ENCODE data around the gene NME1. TPM values are rescaled to one million over a fixed set of nuclear protein-coding genes. Genes with fewer than 3 reads are reported as not detected.
A peak's percentile ranks its signal among the peaks of the same experiment; 100 is the strongest.

The NME1 gene
- total RNA-seq, 1 experiment from 2014 or later = 172 TPM

DNA sequence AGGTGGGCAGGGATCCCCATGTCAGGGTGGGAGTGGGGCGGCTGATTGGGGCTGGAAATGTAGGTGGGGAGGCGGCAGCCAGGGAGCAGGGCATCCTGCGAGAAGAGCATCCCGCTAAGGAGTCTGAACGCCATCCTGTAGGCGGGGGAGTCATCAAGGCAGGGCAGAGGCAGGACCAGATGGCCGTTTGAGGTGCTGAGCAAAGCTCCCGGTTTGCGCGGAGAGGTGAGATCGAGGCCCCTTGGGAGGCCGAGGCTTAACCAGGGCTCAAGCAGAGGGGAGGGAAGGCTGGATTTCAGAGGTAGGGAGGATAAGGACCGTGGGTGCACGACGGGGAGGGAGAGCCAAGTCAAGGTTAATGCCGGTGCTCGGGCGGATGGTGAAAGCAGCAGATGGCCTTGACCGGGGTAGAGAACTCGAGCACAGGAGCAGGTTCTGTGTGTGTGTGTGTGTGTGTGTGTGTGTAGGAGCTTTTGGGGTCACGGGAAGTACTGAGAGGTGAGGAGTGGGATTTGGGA lies 12.4 kb downstream of the NME1 start:
- Histone ChIP-seq H3K9me2 (ENCODE audit: insufficient read depth) (no peaks in the 10 kb centered on the region), H3K36me3 (ENCODE audit: low read depth) (peaks cover 45% of the 10 kb centered on the region), H4K20me1 (ENCODE audit: insufficient read depth) (peaks cover 30% of the 10 kb centered on the region), H3K9me3 (ENCODE audit: insufficient read depth, low read depth) (no peaks in the 10 kb centered on the region), H3K4me3 (peak overlapping the region; percentile 80), H3K4me1 (replicated peaks; ENCODE audit: insufficient read depth) (peaks cover 18% of the 10 kb centered on the region; the same call in 1 of the 2 replicates), H3K27ac (peak overlapping the region; percentile 64), H3K27me3 (ENCODE audit: insufficient read depth, low read depth) (no peaks in the 10 kb centered on the region), H3K79me2 (ENCODE audit: low read depth) (peaks cover 30% of the 10 kb centered on the region), H3K4me2 (peak overlapping the region; percentile 97), H2AFZ (peak overlapping the region; percentile 94), H3F3A (ENCODE audit: insufficient read depth, low read depth) (peaks cover 69% of the 10 kb centered on the region)
- ChIA-PET CTCF (interaction anchor here (0.5 to 0.6 kb wide), 2 partner anchors 138 to 369 kb away, joined by 3 to 4 read pairs; no protein-coding TSS in a partner anchor), POLR2A (ENCODE audit: unreplicated experiment) (no interaction called here)
- DNase-seq = no peak
- intact Hi-C loops (cut with micrococcal nuclease; ENCODE audit: unreplicated experiment) = loop anchor here (5.0 kb wide), 2 partner anchors 97 to 163 kb away; partner anchors contain the start of genes MBTD1 and UTP18
- no peak for TF ChIP-seq CTCF (conservative IDR thresholded peaks at IDR 0.05)
- TF ChIP-seq EZH2 (IDR thresholded peaks at IDR 0.05; ENCODE audit: low read depth) = no peak
- BruUV-seq (replicated peaks) = TSS peak; percentile 92

- TF ChIP-seq CTCF (conservative IDR thresholded peaks at IDR 0.05) (no peak), EZH2 (IDR thresholded peaks at IDR 0.05; ENCODE audit: low read depth) (no peak)
- H3K27me3 ChIP-seq (ENCODE audit: insufficient read depth, low read depth) = no peaks in the 10 kb centered on the region
- H2AFZ ChIP-seq = peak within 1 kb of the TSS; percentile 94
- no peaks in the 10 kb centered on the region for H3K9me3 ChIP-seq (ENCODE audit: insufficient read depth, low read depth)
- DNase-seq = peak; percentile 79 to 90
- peaks cover 30% of the 10 kb centered on the region for H3K79me2 ChIP-seq (ENCODE audit: low read depth)
- intact Hi-C loops (cut with micrococcal nuclease; ENCODE audit: unreplicated experiment) = loop anchor here (5.0 kb wide), 2 partner anchors 96 to 164 kb away; partner anchors contain the start of genes MBTD1 and UTP18
- CTCF ChIA-PET = interaction anchor here (0.6 kb wide), 1 partner anchor 139 kb away, joined by 3 read pairs; no protein-coding TSS in a partner anchor
- no TSS peak for BruUV-seq (replicated peaks)
- H3K4me2 ChIP-seq = peak within 1 kb of the TSS; percentile 97
- no peaks in the 10 kb centered on the region for H3K9me2 ChIP-seq (ENCODE audit: insufficient read depth)
- H3K4me1 ChIP-seq (replicated peaks; ENCODE audit: insufficient read depth) = peaks cover 18% of the 10 kb centered on the region; the same call in 1 of the 2 replicates
- peaks cover 75% of the 10 kb centered on the region for H3F3A ChIP-seq (ENCODE audit: insufficient read depth, low read depth)
- POLR2A ChIA-PET (ENCODE audit: unreplicated experiment) = no interaction called here
- peak within 1 kb of the TSS; percentile 78 for H3K27ac ChIP-seq
- H3K36me3 ChIP-seq (ENCODE audit: low read depth) = peaks cover 51% of the 10 kb centered on the region
- H3K4me3 ChIP-seq = peak within 1 kb of the TSS; percentile 80
- peaks cover 34% of the 10 kb centered on the region for H4K20me1 ChIP-seq (ENCODE audit: insufficient read depth)
Measured at GRCh38 chr17:51166198-51166986, 13.0 kb downstream of the NME1 start, which contains the start of gene NME2. Gene NME2 (plus strand): TSS chr17:51166411. CDS start chr17:51166831, 420 bp downstream.

GRCh38 chr17:51166987-51167931 lies 13.9 kb downstream of the NME1 start:
- Histone ChIP-seq H2AFZ (peak overlapping the region; percentile 94), H3K36me3 (ENCODE audit: low read depth) (peaks cover 51% of the 10 kb centered on the region), H3K9me3 (ENCODE audit: insufficient read depth, low read depth) (no peaks in the 10 kb centered on the region), H3K4me2 (peak overlapping the region; percentile 97), H3K27ac (peak overlapping the region; percentile 78), H3F3A (ENCODE audit: insufficient read depth, low read depth) (peaks cover 79% of the 10 kb centered on the region), H3K9me2 (ENCODE audit: insufficient read depth) (no peaks in the 10 kb centered on the region), H3K4me1 (replicated peaks; ENCODE audit: insufficient read depth) (peaks cover 18% of the 10 kb centered on the region; the same call in 1 of the 2 replicates), H4K20me1 (ENCODE audit: insufficient read depth) (peaks cover 43% of the 10 kb centered on the region), H3K79me2 (ENCODE audit: low read depth) (peaks cover 30% of the 10 kb centered on the region), H3K4me3 (peak overlapping the region; percentile 80), H3K27me3 (ENCODE audit: insufficient read depth, low read depth) (no peaks in the 10 kb centered on the region)
- POLR2A ChIA-PET (ENCODE audit: unreplicated experiment) = no interaction called here
- intact Hi-C loops (cut with micrococcal nuclease; ENCODE audit: unreplicated experiment) = loop anchor here (5.0 kb wide), 2 partner anchors 95 to 165 kb away; partner anchors contain the start of genes MBTD1 and UTP18
- DNase-seq = peak in 1 of 2 experiments; percentile 68
- CTCF ChIA-PET = no interaction called here
- TSS peak; percentile 35 for BruUV-seq (replicated peaks)
- TF ChIP-seq EZH2 (IDR thresholded peaks at IDR 0.05; ENCODE audit: low read depth) (no peak), CTCF (conservative IDR thresholded peaks at IDR 0.05) (peak; percentile 92)

Data from PC-9 (cell line).